Esophagus muscularis mucosa (tissue), 4 donors: ENCODE results near the gene SMC4.

ENCODE experiments used
- CTCF ChIP-seq, 3 experiments: fragments of 200-600 bp in 2 of 3; fragments of 450-650 bp in 1 of 3; sonication (generic) in 2 of 3; IDR thresholded peaks; one replicate each; pipeline ENCODE4 v1.5.1; 2017 to 2019; ENCODE audit warnings: antibody characterized with exemption in 3 of 3, mild to moderate bottlenecking in 2 of 3, moderate library complexity in 1 of 3
- EP300 ChIP-seq: sonication (generic); formaldehyde crosslinking; IDR thresholded peaks from one replicate; pipeline ENCODE4 v1.6.1; 2017; ENCODE audit warnings: antibody characterized with exemption
- POLR2A ChIP-seq: fragments of 450-650 bp; IDR thresholded peaks from one replicate; pipeline ENCODE4 v1.6.1; 2017; ENCODE audit warnings: antibody characterized with exemption, moderate library complexity, mild to moderate bottlenecking, low read depth
- POLR2AphosphoS5 ChIP-seq, 2 donors: sonication (generic); formaldehyde crosslinking; IDR thresholded peaks; one replicate each; pipeline ENCODE4 v1.6.1; 2017; ENCODE audit warnings: antibody characterized with exemption in 2 of 2

GRCh38 chr3:160472344-160472743, 72.9 kb downstream of the SMC4 start:
- TF ChIP-seq CTCF (IDR thresholded peaks at IDR 0.05) (no peak), POLR2AphosphoS5 (IDR thresholded peaks at IDR 0.05) (no peak), EP300 (no peak), POLR2A (no peak)
